Testis (tissue), 3 donors: ENCODE results near the gene OR5A2. TPM values are rescaled to one million over a fixed set of nuclear protein-coding genes. Genes with fewer than 3 reads are reported as not detected.

Experiments used
- DNase-seq: peaks from one replicate; pipeline ENCODE4 v3.0.0-alpha.2; 2019
- H3K27ac ChIP-seq, 2 donors: fragments of 200-600 bp; sonication (generic); one replicate each; pipeline ENCODE4 v1.5.1; 2019
- H3K27me3 ChIP-seq: fragments of 200-600 bp; sonication (generic); one replicate; pipeline ENCODE4 v1.5.1; 2019
- H3K36me3 ChIP-seq: fragments of 200-600 bp; sonication (generic); one replicate; pipeline ENCODE4 v1.5.1; 2017; ENCODE audit warnings: low read depth; ENCODE audit errors: missing control alignments
- H3K4me1 ChIP-seq: fragments of 200-600 bp; sonication (generic); one replicate; pipeline ENCODE4 v1.5.1; 2019
- H3K4me3 ChIP-seq, 2 donors: fragments of 200-600 bp; sonication (generic); one replicate each; pipeline ENCODE4 v1.5.1; 2017 to 2019
- H3K9me3 ChIP-seq: fragments of 200-600 bp; sonication (generic); one replicate; pipeline ENCODE4 v1.5.1; 2017
- POLR2A ChIP-seq: fragments of 450-650 bp; IDR thresholded peaks from one replicate; pipeline ENCODE4 v1.6.1; 2017; ENCODE audit warnings: antibody characterized with exemption, mild to moderate bottlenecking, moderate library complexity
- WGBS, 2 donors: methylation state at CpG; one replicate each; pipeline ENCODE4 v1.1.5; 2018; 5-methylcytosine and 5-hydroxymethylcytosine counted together
- intact Hi-C: fragments of 100-400 bp; cut with DNase I; formaldehyde crosslinking; loops from one replicate; pipeline ENCODE4 v1.15.1; 2023; ENCODE audit warnings: low total_unique reads
- polyA plus RNA-seq: library from polyadenylated mRNA; stranded (reverse); fragments of 350-450 nt; fragmentation: Illumina TruSeq; extraction: RNeasy Lipid Tissue Mini Kit (QIAGEN cat#74804); gene quantifications from one replicate; pipeline ENCODE4 v1.2.3, GENCODE V29; 2014; ENCODE audit warnings: low read depth, low replicate concordance; ENCODE audit not compliant: insufficient read depth
- total RNA-seq, 2 donors: library from RNA; depleted of rRNA; stranded (reverse); fragments of >200 nt; gene quantifications; one replicate each; pipeline ENCODE4 v1.2.3, GENCODE V29; 2016
- TF ChIP-seq, protein P1 (sequence below), 3 experiments: fragments of 450-650 bp in 2 of 3; fragments of 200-600 bp in 1 of 3; sonication (generic) in 1 of 3; IDR thresholded peaks; one replicate each; pipeline ENCODE4 v1.5.1; 2016 to 2019; ENCODE audit warnings: antibody characterized with exemption in 3 of 3, mild to moderate bottlenecking in 2 of 3, moderate library complexity in 1 of 3

Gene OR5A2
- total and polyA plus RNA-seq, 3 donors from 2014 or later: 0.06 to 0.08 TPM; not detected in 1

DNA sequence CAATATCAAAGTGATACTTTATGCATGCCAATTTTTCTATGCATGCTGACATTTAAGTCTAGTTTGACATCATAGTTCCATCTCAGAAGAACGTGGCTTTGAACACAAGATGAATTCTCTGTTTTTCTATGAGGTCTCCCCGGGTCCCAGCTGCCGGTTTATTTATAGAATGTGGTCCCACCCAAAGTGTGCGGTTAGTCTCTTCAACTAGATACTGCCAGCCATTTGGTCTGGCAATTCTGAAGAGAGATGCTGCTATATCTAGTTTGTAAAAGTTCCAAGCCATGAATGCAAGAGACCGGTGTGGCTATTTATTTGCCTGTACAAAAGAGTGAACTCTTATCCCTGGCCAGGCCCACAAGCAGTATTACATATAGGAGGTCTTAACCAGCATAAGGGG is 9.2 kb downstream of the OR5A2 start:
- no peak overlapping the region for H3K27ac ChIP-seq
- no peaks in the 10 kb centered on the region for H3K36me3 ChIP-seq
- TF ChIP-seq, protein P1, sequence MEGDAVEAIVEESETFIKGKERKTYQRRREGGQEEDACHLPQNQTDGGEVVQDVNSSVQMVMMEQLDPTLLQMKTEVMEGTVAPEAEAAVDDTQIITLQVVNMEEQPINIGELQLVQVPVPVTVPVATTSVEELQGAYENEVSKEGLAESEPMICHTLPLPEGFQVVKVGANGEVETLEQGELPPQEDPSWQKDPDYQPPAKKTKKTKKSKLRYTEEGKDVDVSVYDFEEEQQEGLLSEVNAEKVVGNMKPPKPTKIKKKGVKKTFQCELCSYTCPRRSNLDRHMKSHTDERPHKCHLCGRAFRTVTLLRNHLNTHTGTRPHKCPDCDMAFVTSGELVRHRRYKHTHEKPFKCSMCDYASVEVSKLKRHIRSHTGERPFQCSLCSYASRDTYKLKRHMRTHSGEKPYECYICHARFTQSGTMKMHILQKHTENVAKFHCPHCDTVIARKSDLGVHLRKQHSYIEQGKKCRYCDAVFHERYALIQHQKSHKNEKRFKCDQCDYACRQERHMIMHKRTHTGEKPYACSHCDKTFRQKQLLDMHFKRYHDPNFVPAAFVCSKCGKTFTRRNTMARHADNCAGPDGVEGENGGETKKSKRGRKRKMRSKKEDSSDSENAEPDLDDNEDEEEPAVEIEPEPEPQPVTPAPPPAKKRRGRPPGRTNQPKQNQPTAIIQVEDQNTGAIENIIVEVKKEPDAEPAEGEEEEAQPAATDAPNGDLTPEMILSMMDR (IDR thresholded peaks at IDR 0.05): no peak
- TF ChIP-seq POLR2A: no peak
- H3K27me3 ChIP-seq: no peaks in the 10 kb centered on the region
- H3K4me3 ChIP-seq: no peak overlapping the region
- H3K9me3 ChIP-seq: no peaks in the 10 kb centered on the region
- 39 to 58% methylated on average over 5 of the region's 5 CpGs for WGBS, 2 donors
- no peak for DNase-seq
- H3K4me1 ChIP-seq: no peaks in the 10 kb centered on the region
- intact Hi-C loops: no loop called here

DNA sequence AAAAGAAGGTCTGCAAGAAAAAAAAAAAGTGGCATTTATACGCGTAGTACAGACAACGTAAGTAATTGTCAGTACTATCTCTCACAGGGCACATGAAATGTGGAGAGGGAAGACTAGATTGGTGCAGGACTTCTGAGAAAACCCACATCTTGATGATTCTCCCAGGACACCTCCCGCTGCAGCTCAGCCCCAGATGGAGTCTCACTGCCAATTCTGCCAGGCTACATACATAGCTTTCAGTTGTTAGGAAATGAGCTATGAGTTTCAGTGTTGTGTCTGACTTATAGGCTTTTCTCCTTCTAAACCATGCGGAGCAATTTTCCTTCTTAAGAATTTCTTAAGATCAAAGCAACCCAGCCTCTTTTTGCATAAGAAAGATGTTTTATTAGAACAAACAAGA is 9.6 kb downstream of the OR5A2 start:
- Histone ChIP-seq H3K4me1 (no peaks in the 10 kb centered on the region), H3K36me3 (no peaks in the 10 kb centered on the region), H3K9me3 (no peaks in the 10 kb centered on the region), H3K27me3 (no peaks in the 10 kb centered on the region), H3K4me3 (no peak overlapping the region), H3K27ac (no peak overlapping the region)
- DNase-seq: no peak
- TF ChIP-seq, protein P1 (IDR thresholded peaks at IDR 0.05): no peak
- no peak for TF ChIP-seq POLR2A
- intact Hi-C loops: no loop called here
- WGBS, 2 donors: 68 to 71% methylated on average over 5 of the region's 5 CpGs

DNA sequence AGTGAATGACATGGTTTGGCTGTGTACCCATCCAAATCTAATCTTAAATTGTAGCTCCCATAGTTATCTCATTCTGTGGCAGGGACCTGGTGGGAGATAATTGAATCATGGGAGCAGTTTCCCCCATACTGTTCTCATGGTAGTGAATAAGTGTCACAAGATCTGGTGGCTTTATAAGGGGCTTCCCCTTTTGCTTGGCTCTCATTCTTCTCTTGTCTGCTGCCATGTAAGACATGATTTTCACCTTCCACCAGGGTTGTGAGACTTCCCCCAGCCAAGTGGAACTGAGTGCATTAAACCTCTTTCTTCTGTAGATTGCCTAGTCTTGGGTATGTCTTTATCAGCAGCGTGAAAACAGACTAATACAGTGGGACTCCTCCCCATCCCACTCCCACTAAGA is 11.1 kb downstream of the OR5A2 start:
- H3K27ac ChIP-seq: no peak overlapping the region
- DNase-seq: no peak
- intact Hi-C loops: no loop called here
- H3K4me3 ChIP-seq: no peak overlapping the region
- H3K27me3 ChIP-seq: no peaks in the 10 kb centered on the region
- 79 to 86% methylated on average over 1 of the region's 1 CpG for WGBS, 2 donors
- H3K36me3 ChIP-seq: no peaks in the 10 kb centered on the region
- H3K9me3 ChIP-seq: no peaks in the 10 kb centered on the region
- TF ChIP-seq POLR2A: no peak
- TF ChIP-seq, protein P1 (IDR thresholded peaks at IDR 0.05): no peak
- H3K4me1 ChIP-seq: no peaks in the 10 kb centered on the region

DNA sequence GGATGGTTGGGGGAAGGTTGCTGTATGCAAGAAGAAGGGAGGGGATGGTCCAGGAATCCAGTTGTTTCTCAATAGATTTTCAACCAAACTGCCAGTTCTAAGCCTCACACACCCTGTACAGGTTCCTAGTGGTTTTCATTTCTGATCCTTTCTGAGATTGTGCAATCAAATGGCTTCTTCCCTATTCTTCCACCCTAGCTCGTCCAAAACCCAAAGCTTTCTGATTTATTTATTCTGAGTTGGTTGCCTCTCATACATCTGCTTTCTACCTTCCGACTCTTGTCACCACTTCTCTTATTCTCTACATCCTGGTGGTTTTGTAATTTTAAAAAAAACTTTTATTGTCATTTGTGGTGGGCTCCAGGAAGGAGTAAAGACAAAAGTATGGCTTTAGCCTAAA is 12.6 kb downstream of the OR5A2 start:
- H3K4me3 ChIP-seq: no peak overlapping the region
- no peak for DNase-seq
- no peaks in the 10 kb centered on the region for H3K9me3 ChIP-seq
- no peaks in the 10 kb centered on the region for H3K27me3 ChIP-seq
- TF ChIP-seq POLR2A: no peak
- TF ChIP-seq, protein P1 (IDR thresholded peaks at IDR 0.05): no peak
- intact Hi-C loops: no loop called here
- no peaks in the 10 kb centered on the region for H3K36me3 ChIP-seq
- H3K27ac ChIP-seq: no peak overlapping the region
- 76 to 82% methylated on average over 2 of the region's 2 CpGs for WGBS, 2 donors
- H3K4me1 ChIP-seq: no peaks in the 10 kb centered on the region

DNA sequence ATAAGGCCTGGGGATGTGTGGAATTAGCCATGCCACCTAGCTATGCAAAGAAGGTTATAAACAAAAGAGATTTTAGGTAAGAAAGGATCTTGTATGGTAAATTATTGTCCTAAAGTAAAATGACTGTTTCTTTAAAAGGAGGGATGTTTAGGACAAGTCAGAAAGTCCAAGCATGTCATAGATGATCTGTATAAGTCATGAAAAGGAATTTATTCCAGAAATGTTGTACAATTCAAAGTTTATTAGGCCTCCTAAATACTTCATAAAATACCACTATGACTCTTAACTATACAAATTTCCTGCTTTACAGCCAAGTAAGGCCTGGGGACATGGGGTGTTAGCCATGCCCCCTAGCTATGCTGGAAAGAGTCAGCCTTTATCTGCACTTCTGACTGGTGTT is 22.7 kb downstream of the OR5A2 start:
- TF ChIP-seq, protein P1 (IDR thresholded peaks at IDR 0.05): no peak
- TF ChIP-seq POLR2A: no peak
- Histone ChIP-seq H3K4me3 (no peak overlapping the region), H3K27me3 (no peaks in the 10 kb centered on the region), H3K27ac (no peak overlapping the region), H3K9me3 (no peaks in the 10 kb centered on the region), H3K36me3 (no peaks in the 10 kb centered on the region), H3K4me1 (no peaks in the 10 kb centered on the region)
- no peak for DNase-seq
- intact Hi-C loops: no loop called here
